Measurements from ENCODE around the gene ABCB9. TPM values are rescaled to one million over a fixed set of nuclear protein-coding genes. Genes with fewer than 3 reads are reported as not detected.

Gene ABCB9
- total and polyA plus RNA-seq, 2 of the 8 experiments (the other 6 are each of a cell fraction or from before 2014, with no cell fraction given), result 3.8 to 8.0 TPM

- Histone ChIP-seq H3K4ac (replicated peaks; ENCODE audit: insufficient read length, low read depth, low read length) (no peak overlapping the region), H3K36me3 (ENCODE audit: control insufficient read depth in 2 of 4, insufficient read depth in 4 of 4, low read length in 3 of 4) (no peaks in the 10 kb centered on the region), H3K79me1 (ENCODE audit: low read depth, low read length) (no peaks in the 10 kb centered on the region; the same call in 1 of the 2 replicates), H3K4me3 (ENCODE audit: extremely low read depth in 1 of 4, insufficient read depth in 2 of 4, low read depth in 3 of 4, low read length in 4 of 4) (no peak overlapping the region), H3K23me2 (ENCODE audit: low read depth, low read length) (peaks cover 7% of the 10 kb centered on the region), H2BK5ac (ENCODE audit: low read depth, low read length) (no peak overlapping the region), H3K79me2 (ENCODE audit: control insufficient read depth in 1 of 2, insufficient read depth in 2 of 2, low read length in 2 of 2) (no peaks in the 10 kb centered on the region), H3K27me3 (replicated peaks in 1 of 4; ENCODE audit: control insufficient read depth in 3 of 4, extremely low read depth in 1 of 4, insufficient read depth in 3 of 4, low read length in 3 of 4) (no peaks in the 10 kb centered on the region), H3K23ac (ENCODE audit: insufficient read length) (no peak overlapping the region), H3K18ac (ENCODE audit: extremely low read depth, low read length) (no peak overlapping the region), H3K4me1 (replicated peaks in 1 of 4; ENCODE audit: control insufficient read depth in 3 of 4, insufficient read depth in 4 of 4, low read length in 3 of 4) (peaks cover 0 to 8% (median 5%) of the 10 kb centered on the region in 4 experiments; a peak in 6 of 7 replicates), H3K9me3 (ENCODE audit: insufficient read depth in 2 of 2, low read depth in 1 of 2, low read length in 1 of 2) (no peaks in the 10 kb centered on the region), H2AK5ac (ENCODE audit: low read depth, low read length) (no peak overlapping the region), H3K56ac (replicated peaks; ENCODE audit: insufficient read length, low read depth, low read length) (no peak overlapping the region), H3K14ac (ENCODE audit: insufficient read length) (no peak overlapping the region), H2BK120ac (replicated peaks; ENCODE audit: low read depth, low read length) (no peak overlapping the region), H2AFZ (ENCODE audit: low read length) (no peak overlapping the region), H2BK20ac (ENCODE audit: low read length) (no peak overlapping the region), H4K20me1 (replicated peaks in 1 of 2; ENCODE audit: control insufficient read depth in 1 of 2, insufficient read depth in 2 of 2, low read length in 2 of 2) (peaks cover 4 to 5% of the 10 kb centered on the region in 2 experiments), H4K8ac (ENCODE audit: extremely low read depth, insufficient read depth, low read length) (no peak overlapping the region), H2BK15ac (ENCODE audit: low read length) (no peak overlapping the region), H2BK12ac (ENCODE audit: low read depth, low read length) (no peak overlapping the region), H4K5ac (ENCODE audit: insufficient read length, low read depth, low read length) (no peak overlapping the region), H3K4me2 (ENCODE audit: insufficient read depth in 1 of 2, low read depth in 2 of 2, low read length in 2 of 2) (no peak overlapping the region), H4K91ac (replicated peaks; ENCODE audit: insufficient read length, low read length) (no peak overlapping the region), H3K9ac (replicated peaks in 1 of 4; ENCODE audit: extremely low read depth in 1 of 4, low read depth in 3 of 4, low read length in 3 of 4) (no peak overlapping the region), H3K27ac (ENCODE audit: low read depth, low read length) (no peak overlapping the region)
- 89% methylated on average over 3 of the region's 4 CpGs; no CpG with 5 or more reads in 1 of the 2 experiments for WGBS, 2 experiments (ENCODE audit: extremely low coverage in 1 of 2, insufficient coverage in 1 of 2, insufficient read length in 1 of 2, insufficient replicate concordance in 2 of 2, low coverage in 1 of 2, low lambda C conversion rate in 2 of 2, missing lambda C conversion rate in 1 of 2)
- ChIA-PET CTCF (ENCODE audit: partially characterized antibody) (interaction anchor here (1.3 to 3.4 kb wide), 5 partner anchors 17 to 176 kb away, joined by 3 to 11 read pairs (median 4); no protein-coding TSS in a partner anchor), POLR2A (ENCODE audit: partially characterized antibody) (interaction anchor here (0.6 to 2.9 kb wide), 5 partner anchors 10 to 263 kb away, joined by 3 to 9 read pairs (median 4); partner anchors contain the start of gene ARL6IP4)
- no peak for DNase-seq (ENCODE audit: low read depth in 1 of 2, low spot score in 2 of 2)
- FAIRE-seq, result no peak
- no peak for TF ChIP-seq JUN (IDR thresholded peaks at IDR 0.05; ENCODE audit: low read depth, low read length)
- TF ChIP-seq SUZ12 (IDR thresholded peaks at IDR 0.05; ENCODE audit: low read length), result no peak
- TF ChIP-seq CHD1 (IDR thresholded peaks at IDR 0.05; ENCODE audit: low read depth, low read length), result no peak
- no peak for TF ChIP-seq CTCF (IDR thresholded peaks at IDR 0.05; ENCODE audit: control extremely low read depth in 1 of 3, insufficient read depth in 1 of 3, low read depth in 1 of 3, low read length in 3 of 3)
- TF ChIP-seq SIN3A (conservative IDR thresholded peaks at IDR 0.05 in 1 of 2, IDR thresholded peaks at IDR 0.05 in 1 of 2; ENCODE audit: low read depth in 1 of 2, low read length in 2 of 2), result no peak
- no peak for TF ChIP-seq HDAC2 (IDR thresholded peaks at IDR 0.05; ENCODE audit: borderline replicate concordance in 1 of 2, low read depth in 2 of 2, low read length in 2 of 2)
- TF ChIP-seq SAP30 (IDR thresholded peaks at IDR 0.05; ENCODE audit: insufficient read depth, insufficient replicate concordance, low read length), result no peak
- TF ChIP-seq NRF1 (IDR thresholded peaks at IDR 0.05; ENCODE audit: low read depth, low read length), result no peak
- TF ChIP-seq RXRA (IDR thresholded peaks at IDR 0.05; ENCODE audit: insufficient read depth, low read depth, low read length), result no peak
- TF ChIP-seq SP1 (IDR thresholded peaks at IDR 0.05; ENCODE audit: low read depth, low read length), result no peak
- no peak for TF ChIP-seq SIRT6 (IDR thresholded peaks at IDR 0.05; ENCODE audit: low read length)
Measured at GRCh38 chr12:122969676-122970075, 3.4 kb upstream of the ABCB9 start.

Measured in H1 (cell line).